HCT116 (cell line): ENCODE measurements around the gene PPP1R12B. TPM values are rescaled to one million over a fixed set of nuclear protein-coding genes. Genes with fewer than 3 reads are reported as not detected.

Experiments
- ATAC-seq: fragments of 200-7000 bp; cut with Tn5 transposase; 2 replicates; pipeline ENCODE4 v1.9.1; 2020; ENCODE audit warnings: mild to moderate bottlenecking, moderate library complexity
- BruUV-seq: library from RNA; stranded (reverse); fragments of 400-500 nt; replicated peaks from 2 replicates; lab custom pipeline; 2021; lab: Mats Ljungman, UMichigan
- CTCF ChIA-PET: fragments of 300-600 bp; sonication (Branson Sonifier 250); formaldehyde crosslinking; loops from one replicate; lab custom pipeline; 2021; ENCODE audit warnings: antibody characterized with exemption; lab: Charles Lee
- POLR2A ChIA-PET: fragments of 300-600, 350-600 bp; sonication (Branson Sonifier 250); formaldehyde crosslinking; loops from one replicate; lab custom pipeline; 2021; ENCODE audit warnings: antibody characterized with exemption; lab: Charles Lee
- RAD21 ChIA-PET, 2 experiments: fragments of 300-600 bp; sonication (Branson Sonifier 250); formaldehyde crosslinking; loops; one replicate each; lab custom pipeline; 2023; ENCODE audit warnings: low total read pairs in 2 of 2; ENCODE audit not compliant: uncharacterized antibody in 2 of 2, unreplicated experiment in 2 of 2, low non-redundant PET in 1 of 2; lab: Charles Lee
- DNase-seq: peaks from one replicate; pipeline ENCODE4 v3.0.0-alpha.2; 2010; ENCODE audit warnings: low read depth, low spot score
- H2AFZ ChIP-seq: fragments of 200-600 bp; shearing (Covaris generic), sonication (generic); 2 replicates; pipeline ENCODE4 v1.6.1; 2017; ENCODE audit warnings: low read depth, mixed run types, mixed read lengths, antibody characterized with exemption, low read length; ENCODE audit not compliant: poor library complexity, severe bottlenecking
- H3K27ac ChIP-seq: 2 replicates; pipeline ENCODE4 v1.5.1; 2012; ENCODE audit warnings: low read depth, low read length
- H3K27me3 ChIP-seq: fragments of 200-600 bp; sonication (generic); 2 replicates; pipeline ENCODE4 v1.6.1; 2016; ENCODE audit warnings: mixed run types, low read length, mixed read lengths; ENCODE audit not compliant: insufficient read depth
- H3K36me3 ChIP-seq, 2 experiments: fragments of 200-500 bp in 1 of 2; fragments of 200-600 bp in 1 of 2; sonication (Bioruptor generic) in 1 of 2; sonication (generic) in 1 of 2; 2 replicates each; pipeline versions ENCODE4 v1.5.1 to v1.6.1; 2014 to 2016; ENCODE audit warnings: low read length in 2 of 2, inconsistent platforms in 1 of 2, mixed read lengths in 1 of 2, mixed run types in 1 of 2; ENCODE audit not compliant: insufficient read depth in 2 of 2, control insufficient read depth in 1 of 2
- H3K4me1 ChIP-seq, 2 experiments: fragments of 200-600 bp in 1 of 2; sonication (generic) in 1 of 2; 2 replicates each; pipeline versions ENCODE4 v1.5.1 to v1.6.1; 2012 to 2017; ENCODE audit warnings: low read length in 2 of 2, inconsistent platforms in 1 of 2, mild to moderate bottlenecking in 1 of 2, mixed read lengths in 1 of 2, mixed run types in 1 of 2, moderate library complexity in 1 of 2; ENCODE audit not compliant: insufficient read depth in 2 of 2, control insufficient read depth in 1 of 2
- H3K4me2 ChIP-seq: fragments of 200-600 bp; sonication (generic); 2 replicates; pipeline ENCODE4 v1.6.1; 2017; ENCODE audit warnings: mixed run types, low read length, mixed read lengths
- H3K4me3 ChIP-seq, 2 experiments: fragments of 200-600 bp in 1 of 2; sonication (generic) in 1 of 2; replicated peaks in 1 of 2; 2 replicates each; pipeline ENCODE4 v1.5.1; 2011 to 2016; ENCODE audit warnings: low read length in 2 of 2, control low read depth in 1 of 2, low read depth in 1 of 2, mild to moderate bottlenecking in 1 of 2, mixed read lengths in 1 of 2, mixed run types in 1 of 2
- H3K79me2 ChIP-seq: fragments of 200-600 bp; sonication (generic); 2 replicates; pipeline ENCODE4 v1.6.1; 2017; ENCODE audit warnings: mild to moderate bottlenecking, mixed run types, low read length, moderate library complexity, mixed read lengths; ENCODE audit not compliant: insufficient read depth
- H3K9ac ChIP-seq: fragments of 200-600 bp; sonication (generic); 2 replicates; pipeline ENCODE4 v1.6.1; 2016; ENCODE audit warnings: low read length, mixed read lengths
- H3K9me2 ChIP-seq: fragments of 200-600 bp; sonication (generic), shearing (Covaris generic); 2 replicates; pipeline ENCODE4 v1.6.1; 2017; ENCODE audit warnings: mixed run types, mild to moderate bottlenecking, moderate library complexity; ENCODE audit not compliant: insufficient read depth
- H3K9me3 ChIP-seq, 2 experiments: fragments of 200-500 bp in 1 of 2; fragments of 200-600 bp in 1 of 2; sonication (Bioruptor generic) in 1 of 2; sonication (generic) in 1 of 2; 2 replicates each; pipeline ENCODE4 v1.6.1; 2014 to 2017; ENCODE audit warnings: low read length in 2 of 2, mixed read lengths in 2 of 2, inconsistent platforms in 1 of 2, low read depth in 1 of 2, mild to moderate bottlenecking in 1 of 2, mixed run types in 1 of 2, moderate library complexity in 1 of 2; ENCODE audit not compliant: control insufficient read depth in 1 of 2, insufficient read depth in 1 of 2
- H4K20me1 ChIP-seq: fragments of 200-600 bp; sonication (generic), shearing (Covaris generic); 2 replicates; pipeline ENCODE4 v1.6.1; 2017; ENCODE audit warnings: mixed run types, mild to moderate bottlenecking, moderate library complexity; ENCODE audit not compliant: insufficient read depth
- CBX3 ChIP-seq: IDR thresholded peaks from 2 replicates; pipeline ENCODE4 v1.6.1; 2012; ENCODE audit warnings: low read depth
- CEBPB ChIP-seq: IDR thresholded peaks from 2 replicates; pipeline ENCODE4 v1.6.1; 2012; ENCODE audit warnings: low read depth
- EGR1 ChIP-seq: IDR thresholded peaks from 2 replicates; pipeline ENCODE4 v1.6.1; 2012; ENCODE audit warnings: low read depth
- EZH2 ChIP-seq: fragments of 200-600 bp; sonication (generic); IDR thresholded peaks from 2 replicates; pipeline ENCODE4 v1.6.1; 2017; ENCODE audit warnings: antibody characterized with exemption, mixed run types
- EZH2phosphoT487 ChIP-seq: fragments of 200-600 bp; IDR thresholded peaks from 2 replicates; pipeline ENCODE4 v1.6.1; 2018; ENCODE audit warnings: antibody characterized with exemption, borderline replicate concordance
- REST ChIP-seq: IDR thresholded peaks from 2 replicates; pipeline ENCODE4 v1.6.1; 2012; ENCODE audit warnings: low read depth
- SP1 ChIP-seq: IDR thresholded peaks from 2 replicates; pipeline ENCODE4 v1.6.1; 2012; ENCODE audit warnings: low read depth
- TCF7L2 ChIP-seq: IDR thresholded peaks from 2 replicates; pipeline ENCODE4 v1.7.0; 2011; ENCODE audit warnings: borderline replicate concordance, inconsistent platforms; ENCODE audit not compliant: insufficient read depth, insufficient read length; ENCODE audit errors: extremely low read depth
- ZBTB33 ChIP-seq: IDR thresholded peaks from 2 replicates; pipeline ENCODE4 v1.6.1; 2011; ENCODE audit warnings: mild to moderate bottlenecking, low read length, moderate library complexity; ENCODE audit not compliant: insufficient replicate concordance; ENCODE audit errors: extremely low read depth
- ZFX ChIP-seq: fragments of 450-650 bp; IDR thresholded peaks from 2 replicates; pipeline ENCODE4 v1.6.1; 2017
- ZNF274 ChIP-seq: fragments of 200-500 bp; sonication (Bioruptor generic); IDR thresholded peaks from 2 replicates; pipeline ENCODE4 v1.6.1; 2014; ENCODE audit warnings: mild to moderate bottlenecking, low read depth, low read length, inconsistent platforms
- intact Hi-C: fragments of 100-400 bp; cut with micrococcal nuclease; formaldehyde crosslinking; loops from 2 replicates; pipeline ENCODE4 v1.10.0; 2022
- total RNA-seq: library from RNA; stranded (reverse); gene quantifications from one replicate; pipeline ENCODE4 v1.2.1, GENCODE V29; 2021; ENCODE audit not compliant: unreplicated experiment

Gene PPP1R12B
- total RNA-seq, 1 experiment from 2014 or later, result 14.3 TPM

DNA sequence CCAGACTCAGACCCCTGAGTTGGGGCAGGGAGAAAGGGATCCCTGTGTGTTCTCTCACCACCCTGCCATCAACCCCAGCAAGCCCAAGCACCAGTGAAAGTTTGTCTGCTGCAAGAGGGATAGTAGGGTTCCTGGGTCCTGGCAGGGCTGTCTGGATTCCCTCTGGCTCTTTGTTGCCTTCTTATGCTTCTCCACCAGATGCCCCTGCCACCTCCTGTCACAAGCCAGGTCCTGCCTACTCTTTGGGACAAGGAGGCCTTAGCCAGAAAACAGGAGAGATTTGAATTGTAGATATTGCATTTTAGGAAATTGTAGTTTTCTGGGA, 28.5 kb upstream of the PPP1R12B start:
- Histone ChIP-seq H3K27me3 (no peaks in the 10 kb centered on the region), H3K36me3 (no peaks in the 10 kb centered on the region), H3K9ac (no peak overlapping the region), H3K9me3 (no peaks in the 10 kb centered on the region), H3K9me2 (no peaks in the 10 kb centered on the region), H3K27ac (no peak overlapping the region), H3K4me1 (no peaks in the 10 kb centered on the region), H3K4me3 (no peak overlapping the region), H3K4me2 (no peak overlapping the region), H2AFZ (no peak overlapping the region), H3K79me2 (no peaks in the 10 kb centered on the region), H4K20me1 (no peaks in the 10 kb centered on the region)
- ChIA-PET POLR2A (no interaction called here), RAD21 (no interaction called here), CTCF (interaction anchor here (1.2 kb wide), 1 partner anchor 131 kb away, joined by 3 read pairs; no protein-coding TSS in a partner anchor)
- ATAC-seq (no peak), DNase-seq (no peak)
- BruUV-seq, result no TSS peak
- TF ChIP-seq EGR1 (no peak), SP1 (no peak), TCF7L2 (no peak), EZH2phosphoT487 (no peak), REST (no peak), ZFX (no peak), CBX3 (no peak), ZNF274 (no peak), EZH2 (no peak), CEBPB (no peak), ZBTB33 (no peak)
- intact Hi-C loops, result no loop called here
